SH-SY5Y (cell line): ENCODE data around the gene NDEL1.

ENCODE experiments used
- GATA2 ChIP-seq: IDR thresholded peaks from 2 replicates; pipeline ENCODE4 v1.6.1; 2011; ENCODE audit warnings: mild to moderate bottlenecking, low read depth, low read length
- GATA3 ChIP-seq: IDR thresholded peaks from 2 replicates; pipeline ENCODE4 v1.6.1; 2011; ENCODE audit warnings: low read depth, mild to moderate bottlenecking, low read length, moderate library complexity

DNA sequence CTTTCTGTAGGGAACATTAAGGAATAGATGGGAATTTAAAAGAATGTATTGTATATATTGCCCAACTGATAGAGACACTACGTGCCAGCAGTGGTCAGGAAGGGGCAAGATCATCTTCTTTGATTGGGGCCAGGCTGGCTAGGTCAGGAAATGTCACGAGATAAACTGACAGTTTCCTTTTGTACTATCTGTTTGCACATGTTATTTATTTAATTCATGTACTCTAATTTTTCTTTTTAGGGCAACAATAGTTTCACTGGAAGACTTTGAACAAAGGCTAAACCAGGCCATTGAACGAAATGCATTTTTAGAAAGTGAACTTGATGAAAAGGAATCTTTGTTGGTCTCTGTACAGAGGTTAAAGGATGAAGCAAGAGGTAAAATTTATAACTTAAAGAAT is 12.6 kb downstream of the NDEL1 start:
- no peak for TF ChIP-seq GATA2
- no peak for TF ChIP-seq GATA3
